SIG-M5 treated with dmso at 0.1 percent for 504 hours (cell line): Measurements from ENCODE around the gene EHBP1L1.
A peak's percentile ranks its signal among the peaks of the same experiment; 100 is the strongest.

Experiments used
- DNase-seq: peaks from one replicate; lab custom pipeline; 2025; ENCODE audit not compliant: unreplicated experiment; lab: John Stamatoyannopoulos, UW

The EHBP1L1 gene

DNA sequence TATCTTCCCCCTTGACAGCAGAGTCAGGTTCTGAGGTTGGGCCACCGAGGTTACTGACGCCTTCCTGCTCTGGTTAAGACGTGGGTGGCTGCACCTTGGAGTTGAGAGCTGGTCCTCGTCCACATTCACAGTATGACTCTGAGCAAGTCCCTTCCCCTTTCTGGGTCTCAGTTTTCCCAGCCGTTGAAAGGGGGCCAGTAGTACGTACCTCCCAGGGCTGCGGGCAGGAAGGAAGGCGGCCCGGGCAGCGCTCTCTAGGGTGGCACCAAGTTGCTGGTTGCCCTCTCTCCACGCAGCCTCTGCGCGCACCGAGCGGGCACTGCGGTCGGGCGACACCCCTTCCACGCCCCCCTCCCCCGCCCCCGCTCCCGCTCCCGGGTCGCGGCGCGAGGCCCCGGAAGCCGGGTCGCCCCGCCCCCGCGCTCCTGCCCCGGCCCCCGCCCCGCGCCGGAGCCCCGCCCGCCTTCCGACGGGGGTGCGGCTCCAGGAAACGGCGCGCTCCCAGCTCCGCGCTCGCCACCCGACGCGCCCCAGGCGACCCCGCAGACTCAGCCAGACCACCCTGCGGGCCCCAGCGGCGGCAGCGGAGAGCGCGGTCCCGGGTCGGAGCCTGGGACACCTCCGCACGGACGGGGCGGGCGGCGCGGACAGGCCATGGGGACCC, at the start of gene EHBP1L1:
EHBP1L1 (plus strand) TSS at position 486 of the 664 bp plus-strand sequence. CDS start 250 bp downstream, outside the sequence.
- DNase-seq, result peak; percentile 80

- DNase-seq, result no peak
Measured at GRCh38 chr11:65526744-65527143, 49.1 kb upstream of the EHBP1L1 start.

- no peak for DNase-seq
Measured at GRCh38 chr11:65528819-65529350, 47.0 kb upstream of the EHBP1L1 start.

DNA sequence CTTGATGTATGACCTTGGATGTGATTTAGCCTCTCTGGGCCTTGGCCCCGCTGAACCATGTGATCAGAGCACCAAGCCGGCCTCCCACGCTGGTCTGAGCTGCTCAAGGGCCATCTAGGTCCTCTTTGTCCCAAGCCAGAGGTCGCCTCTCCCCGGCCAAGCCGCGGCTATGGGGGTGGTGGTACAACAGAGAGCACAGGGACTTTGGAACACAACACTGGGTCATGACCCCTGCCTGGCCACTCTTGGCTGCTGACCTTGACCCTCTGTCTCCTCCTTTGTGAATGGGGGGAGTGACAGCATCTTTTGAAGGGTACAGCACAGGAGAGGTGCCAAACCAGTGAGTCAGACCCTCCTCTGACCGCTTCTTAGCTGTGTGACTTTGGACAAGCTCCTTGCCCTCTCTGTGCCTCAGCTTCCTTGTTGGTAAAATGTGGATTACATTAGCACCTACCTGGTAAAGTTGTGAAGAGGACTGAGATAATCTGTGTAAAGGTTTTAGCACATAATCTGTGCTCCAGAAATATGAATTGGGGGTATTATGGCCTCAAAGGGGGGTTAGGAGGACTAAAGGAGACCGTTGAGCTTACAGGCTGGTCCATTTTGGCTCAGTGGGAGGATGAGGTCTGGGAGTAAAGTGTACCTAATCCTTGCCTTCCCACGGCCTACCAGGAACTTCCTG, 46.2 kb upstream of the EHBP1L1 start:
- DNase-seq, result no peak

DNA sequence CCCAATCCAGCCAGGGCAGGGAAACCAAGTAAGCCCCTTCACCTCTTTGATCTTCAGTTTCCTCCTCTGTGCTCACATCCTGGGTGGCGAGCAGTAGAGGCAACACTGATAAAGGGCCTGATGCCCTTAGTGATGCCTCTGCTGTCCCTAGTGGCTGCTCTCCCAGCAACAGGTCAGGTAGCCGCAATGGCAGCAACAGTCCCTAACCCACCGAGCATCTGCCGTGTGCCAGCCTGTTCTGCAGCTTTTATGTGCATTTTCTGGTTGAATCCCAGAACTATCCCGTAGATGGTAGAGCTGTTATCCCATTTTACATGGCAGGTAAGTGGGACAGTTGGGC, 45.7 kb upstream of the EHBP1L1 start:
- peak; percentile 10 for DNase-seq

DNA sequence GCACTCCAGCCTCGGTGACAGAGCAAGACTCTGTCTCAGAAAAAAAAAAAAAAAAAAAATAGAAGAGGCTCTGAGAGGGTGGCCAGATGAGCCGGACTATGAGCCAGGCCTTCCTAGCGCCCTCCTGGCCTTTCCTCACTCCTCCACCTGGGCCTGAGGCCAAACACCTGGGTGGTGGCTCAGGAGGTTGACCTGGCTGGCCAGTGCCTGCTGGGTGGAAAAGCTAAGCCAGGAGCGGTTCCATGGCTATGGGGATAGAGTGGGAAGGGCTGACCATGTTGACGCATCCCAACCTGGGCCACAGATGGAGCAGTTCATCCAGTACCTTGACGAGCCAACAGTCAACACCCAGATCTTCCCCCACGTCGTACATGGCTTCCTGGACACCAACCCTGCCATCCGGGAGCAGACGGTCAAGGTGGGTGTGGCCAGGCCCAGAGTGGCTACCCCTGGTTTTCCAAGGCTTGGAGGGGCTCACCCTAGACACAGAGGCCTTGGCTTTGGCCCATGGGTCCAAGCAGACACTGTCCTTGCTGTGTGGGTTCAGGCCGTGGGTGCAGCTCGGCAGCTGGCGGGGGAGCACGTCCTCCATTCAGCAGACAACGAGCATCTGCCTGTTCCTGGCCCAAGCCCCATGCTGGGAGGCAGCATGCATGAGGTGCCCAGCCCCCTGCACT, 43.3 kb upstream of the EHBP1L1 start:
- no peak for DNase-seq

GRCh38 chr11:65535102-65535501, 40.8 kb upstream of the EHBP1L1 start:
- DNase-seq, result no peak

DNA sequence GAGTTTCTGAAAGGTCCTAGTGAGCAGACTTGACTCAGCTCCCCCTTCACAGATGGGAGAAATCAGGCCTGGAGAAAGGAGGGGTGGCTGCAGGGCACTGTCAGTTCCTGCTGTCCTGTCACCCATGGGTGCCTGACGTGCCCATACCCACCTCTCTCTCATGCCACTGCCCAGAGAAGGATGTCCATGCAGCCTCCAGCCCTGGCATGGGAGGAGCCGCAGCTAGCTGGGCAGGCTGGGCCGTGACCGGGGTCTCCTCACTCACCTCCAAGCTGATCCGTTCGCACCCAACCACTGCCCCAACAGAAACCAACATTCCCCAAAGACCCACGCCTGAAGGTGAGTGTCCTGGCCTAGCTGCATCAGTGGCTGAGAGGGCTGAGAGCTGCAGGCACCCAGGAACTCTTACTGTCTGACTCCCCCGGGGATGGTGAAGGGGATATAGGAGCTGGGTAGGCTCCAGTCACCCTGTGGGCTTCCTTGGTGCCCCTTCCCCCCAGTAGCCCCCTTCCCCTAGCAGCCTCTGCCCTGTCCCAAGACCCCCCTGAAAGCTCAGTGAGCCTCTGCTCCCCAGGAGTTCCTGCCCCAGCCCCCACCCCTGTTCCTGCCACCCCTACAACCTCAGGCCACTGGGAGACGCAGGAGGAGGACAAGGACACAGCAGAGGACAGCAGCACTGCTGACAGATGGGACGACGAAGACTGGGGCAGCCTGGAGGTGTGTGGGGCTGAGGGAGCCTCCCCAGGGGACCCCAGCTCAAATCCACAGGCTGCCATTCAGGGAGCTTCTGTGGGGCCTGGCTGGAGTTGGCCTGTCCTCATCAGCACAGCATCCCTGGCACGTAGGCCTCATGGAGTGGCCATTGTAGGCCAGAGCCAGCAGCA, 39.2 kb upstream of the EHBP1L1 start:
- no peak for DNase-seq

DNA sequence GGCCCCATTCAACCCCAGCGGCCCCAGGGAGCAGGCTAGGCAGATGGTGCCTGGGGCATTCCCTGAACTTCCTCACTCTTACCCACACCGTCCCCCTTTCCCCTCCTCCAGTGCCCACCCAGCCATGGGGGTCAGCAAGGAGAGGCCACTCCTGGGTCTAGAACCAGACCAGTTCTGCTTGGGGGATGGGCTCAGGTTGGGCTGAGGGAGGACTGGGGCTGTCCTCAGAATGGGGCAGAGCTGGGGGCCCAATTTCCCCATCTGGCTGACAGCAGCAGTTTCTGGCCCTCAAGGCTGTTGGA, 38.6 kb upstream of the EHBP1L1 start:
- DNase-seq, result no peak

DNA sequence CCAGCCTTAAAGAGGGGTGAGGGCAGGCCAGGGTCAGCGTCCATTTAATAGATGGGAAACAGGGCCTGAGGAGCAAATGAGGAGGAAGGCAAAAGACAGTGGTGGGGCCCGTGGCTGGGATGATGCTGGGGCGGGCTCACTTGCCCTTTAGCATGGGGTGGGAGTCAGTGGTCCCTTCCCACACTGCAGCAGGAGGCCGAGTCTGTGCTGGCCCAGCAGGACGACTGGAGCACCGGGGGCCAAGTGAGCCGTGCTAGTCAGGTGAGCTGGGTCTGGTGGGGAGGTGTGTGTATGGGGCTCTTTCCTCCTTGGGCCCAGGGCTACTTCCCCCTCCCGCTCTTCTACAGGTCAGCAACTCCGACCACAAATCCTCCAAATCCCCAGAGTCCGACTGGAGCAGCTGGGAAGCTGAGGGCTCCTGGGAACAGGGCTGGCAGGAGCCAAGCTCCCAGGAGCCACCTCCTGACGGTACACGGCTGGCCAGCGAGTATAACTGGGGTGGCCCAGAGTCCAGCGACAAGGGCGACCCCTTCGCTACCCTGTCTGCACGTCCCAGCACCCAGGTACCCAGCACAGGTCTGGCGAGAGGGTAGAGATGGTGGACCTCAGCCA, 38.1 kb upstream of the EHBP1L1 start:
- no peak for DNase-seq

GRCh38 chr11:65538232-65538914, 37.5 kb upstream of the EHBP1L1 start:
- DNase-seq, result no peak

DNA sequence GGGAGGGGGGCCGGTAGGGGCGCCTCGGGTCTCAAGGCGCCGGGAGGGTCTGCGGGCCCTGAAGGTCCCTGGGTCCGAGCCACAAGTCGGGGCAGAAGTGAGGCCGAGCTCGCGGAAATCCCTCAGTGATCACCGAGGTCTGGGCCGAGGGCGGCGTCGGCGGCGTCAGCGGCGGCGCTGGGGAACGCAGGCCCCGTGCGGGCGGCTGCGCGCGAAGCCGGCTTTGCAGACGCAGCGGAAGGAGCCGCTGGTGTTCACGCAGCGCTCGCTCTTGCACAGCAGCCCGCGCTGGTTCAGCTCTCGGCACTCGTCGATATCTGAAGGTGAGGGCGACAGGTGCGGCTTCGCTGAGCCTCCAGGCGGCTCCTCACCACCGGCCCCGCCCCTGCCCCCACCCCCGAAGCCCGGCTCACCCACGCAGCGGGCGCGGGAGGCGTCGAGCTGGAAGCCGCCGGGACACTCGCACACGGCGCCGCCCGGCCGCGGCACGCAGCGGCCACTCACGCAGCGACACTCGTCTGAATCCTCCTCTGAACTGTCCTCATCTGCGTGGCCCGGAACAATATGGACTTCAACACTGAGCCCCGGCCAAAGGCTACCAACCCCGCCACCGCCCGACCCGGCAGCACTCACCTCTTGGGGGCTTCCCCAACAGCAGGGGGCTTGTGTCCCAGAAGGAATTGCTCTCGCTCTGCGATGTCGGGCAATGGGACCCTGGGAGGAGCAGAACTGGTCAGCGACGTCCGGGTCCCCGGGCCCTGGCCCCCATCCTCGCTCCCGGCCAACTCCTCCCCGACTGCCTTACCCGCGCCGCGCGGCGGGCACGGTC, 36.7 kb upstream of the EHBP1L1 start:
- no peak for DNase-seq

GRCh38 chr11:65539744-65540289, 36.0 kb upstream of the EHBP1L1 start:
- no peak for DNase-seq

DNA sequence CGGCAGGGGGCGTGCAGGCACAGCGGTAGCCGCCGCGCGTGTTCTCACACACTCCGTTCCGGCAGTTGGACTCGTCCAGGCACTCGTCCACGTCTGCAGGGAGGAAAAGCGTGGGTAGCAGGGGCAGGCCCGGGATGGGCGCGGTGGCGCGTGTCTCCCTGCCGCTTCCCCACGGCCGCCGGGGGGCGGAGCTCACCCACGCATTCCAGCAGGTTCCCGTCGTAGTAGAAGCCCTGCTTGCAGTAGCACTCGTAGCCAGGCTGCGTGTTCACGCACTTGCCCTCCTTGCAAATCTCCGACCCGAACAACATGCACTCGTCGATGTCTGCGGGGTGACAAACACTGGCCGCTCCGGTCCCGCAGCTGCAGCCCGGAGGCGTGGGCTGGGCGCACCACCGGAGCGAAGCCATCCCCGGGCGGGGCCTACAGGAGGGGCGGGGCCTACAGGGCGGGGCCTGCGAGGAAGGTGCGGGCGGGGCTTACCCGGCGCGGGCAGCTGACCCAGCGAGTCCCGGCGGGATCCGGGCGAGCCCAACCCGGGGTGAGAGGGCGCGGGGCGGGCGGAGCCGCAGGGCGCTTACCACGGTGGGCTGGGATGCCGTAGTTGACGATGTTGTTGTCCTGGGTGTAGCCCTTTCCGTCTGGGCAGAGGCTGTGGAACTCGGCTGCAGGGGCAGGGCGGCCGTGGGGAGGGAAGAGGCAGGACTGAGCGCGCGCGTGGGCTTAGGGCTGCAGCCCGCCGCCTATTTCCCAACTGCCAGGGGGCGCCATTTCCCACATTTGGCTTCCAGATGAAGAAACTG, 35.4 kb upstream of the EHBP1L1 start:
- DNase-seq, result peak; percentile 85

DNA sequence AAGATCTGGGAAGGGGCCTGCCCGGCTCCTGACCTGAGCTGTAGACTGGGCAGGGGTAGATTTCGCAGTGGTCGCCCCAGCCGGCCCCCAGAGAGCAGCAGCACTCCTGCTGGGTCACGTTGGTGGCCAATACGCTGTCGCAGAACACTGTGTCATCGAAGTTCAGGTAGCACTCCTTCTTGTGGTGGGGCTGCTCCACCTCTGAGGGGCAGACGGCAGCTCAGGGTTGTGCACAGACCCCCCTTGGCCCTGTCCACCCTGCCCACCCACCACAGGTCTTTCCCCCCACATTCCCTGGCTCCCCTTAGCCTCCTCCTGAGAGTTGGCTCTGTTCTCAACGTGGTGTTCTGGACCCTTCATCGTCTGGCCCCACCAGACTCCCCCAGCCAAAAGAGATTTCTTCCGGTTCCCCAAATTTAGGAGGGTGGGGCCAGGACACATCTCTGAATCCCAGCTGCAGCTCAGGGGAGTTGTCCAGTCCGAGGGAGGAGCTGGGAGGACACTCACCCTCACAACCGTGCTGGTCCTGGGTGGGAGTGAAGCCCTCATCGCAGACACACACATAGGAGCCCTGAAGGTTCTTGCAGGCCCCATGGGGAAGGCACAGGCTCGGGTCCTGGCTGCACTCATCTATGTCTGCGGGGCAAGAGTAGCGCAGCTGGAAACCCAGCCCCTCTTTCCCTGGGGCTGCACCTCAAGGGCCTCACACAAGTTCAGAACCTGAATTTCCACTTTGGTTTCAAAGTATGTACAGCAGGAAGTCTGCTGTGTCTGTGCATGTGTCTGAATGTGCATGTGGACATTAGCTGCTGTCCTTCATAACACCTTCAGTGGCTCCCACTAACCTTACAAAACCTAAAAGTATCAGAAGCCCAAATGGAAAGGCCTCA, 34.5 kb upstream of the EHBP1L1 start:
- peak; percentile 24 for DNase-seq

GRCh38 chr11:65542738-65543390, 33.0 kb upstream of the EHBP1L1 start:
- no peak for DNase-seq

GRCh38 chr11:65545853-65546216, 30.0 kb upstream of the EHBP1L1 start:
- no peak for DNase-seq
